Astrocyte (in vitro differentiated cells and primary cell): Measurements from ENCODE around the gene HBA1.

Experiments
- CTCF ChIP-seq: IDR thresholded peaks from 2 replicates; pipeline ENCODE4 v1.5.1; 2011; ENCODE audit warnings: low read depth, mild to moderate bottlenecking, inconsistent platforms, low read length, moderate library complexity; ENCODE audit not compliant: insufficient read depth
- EZH2 ChIP-seq: IDR thresholded peaks from 2 replicates; pipeline ENCODE4 v1.6.1; 2012; ENCODE audit warnings: mild to moderate bottlenecking, low read length, inconsistent platforms; ENCODE audit not compliant: insufficient read depth

DNA sequence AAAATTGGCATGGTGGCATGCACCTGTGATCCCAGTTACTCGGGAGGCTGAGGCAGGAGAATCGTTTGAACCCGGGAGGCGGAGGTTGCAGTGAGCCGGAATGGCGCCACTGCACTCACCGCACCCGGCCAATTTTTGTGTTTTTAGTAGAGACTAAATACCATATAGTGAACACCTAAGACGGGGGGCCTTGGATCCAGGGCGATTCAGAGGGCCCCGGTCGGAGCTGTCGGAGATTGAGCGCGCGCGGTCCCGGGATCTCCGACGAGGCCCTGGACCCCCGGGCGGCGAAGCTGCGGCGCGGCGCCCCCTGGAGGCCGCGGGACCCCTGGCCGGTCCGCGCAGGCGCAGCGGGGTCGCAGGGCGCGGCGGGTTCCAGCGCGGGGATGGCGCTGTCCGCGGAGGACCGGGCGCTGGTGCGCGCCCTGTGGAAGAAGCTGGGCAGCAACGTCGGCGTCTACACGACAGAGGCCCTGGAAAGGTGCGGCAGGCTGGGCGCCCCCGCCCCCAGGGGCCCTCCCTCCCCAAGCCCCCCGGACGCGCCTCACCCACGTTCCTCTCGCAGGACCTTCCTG is 3.7 kb downstream of the HBA1 start, which contains the start of gene HBQ1:
- peak; percentile 28 for TF ChIP-seq CTCF
- TF ChIP-seq EZH2: no peak
